NCI-H1417 (cell line): ENCODE data around the gene COL28A1.

Experiments used
- DNase-seq, 3 experiments: peaks; one replicate each; lab custom pipeline; 2025; lab: John Stamatoyannopoulos, UW

COL28A1 gene

GRCh38 chr7:7535691-7536090 is at the start of gene COL28A1:
TSS of gene COL28A1 (minus strand) at chr7:7535873. CDS start at chr7:7532875, 2,998 bp downstream.
- no peak for DNase-seq

DNA sequence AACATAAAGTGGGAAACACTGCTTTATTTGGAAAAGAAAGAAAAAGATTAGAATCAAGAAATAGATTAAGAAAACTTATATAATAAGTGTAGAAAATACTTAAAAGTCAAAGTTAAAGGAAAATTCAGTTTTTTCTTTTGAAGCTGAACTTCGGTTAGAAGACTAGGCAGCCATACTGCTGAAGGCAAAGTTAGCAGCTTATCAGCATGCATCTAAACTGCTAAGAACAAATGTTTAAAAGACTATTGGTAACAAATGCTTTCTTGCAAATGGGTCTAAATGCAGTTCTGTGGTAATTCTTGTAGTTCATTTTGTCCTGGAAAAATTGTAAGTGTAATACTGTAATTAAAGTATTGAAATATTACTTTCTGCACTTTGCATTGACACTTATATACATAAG is 49.0 kb upstream of the COL28A1 start:
- DNase-seq, result no peak

DNA sequence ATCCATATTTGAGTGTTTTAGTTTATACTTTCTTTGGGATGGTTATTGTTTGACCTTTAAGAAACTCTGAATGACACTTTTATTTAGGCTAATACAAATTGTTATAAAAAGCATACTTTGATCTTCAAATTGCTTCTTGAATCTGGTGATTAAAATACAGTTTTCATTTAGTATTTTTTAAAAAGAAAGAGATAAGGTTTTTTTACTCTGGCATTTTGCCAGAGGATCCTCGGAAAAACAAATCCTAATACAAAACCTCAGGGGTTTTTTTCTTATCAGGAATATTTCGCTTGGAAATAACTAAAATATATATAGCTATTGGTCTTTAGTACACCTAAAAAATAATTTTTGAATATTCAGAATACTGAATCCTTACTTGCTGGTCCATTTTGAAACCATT is 48.1 kb upstream of the COL28A1 start:
- DNase-seq, result no peak

- no peak for DNase-seq
These were observed 46.9 kb upstream of the COL28A1 start for GRCh38 chr7:7582596-7582995.

- DNase-seq, result peak in 1 of 3 experiments; percentile 22
These were observed 46.0 kb upstream of the COL28A1 start for GRCh38 chr7:7581531-7582179.

DNA sequence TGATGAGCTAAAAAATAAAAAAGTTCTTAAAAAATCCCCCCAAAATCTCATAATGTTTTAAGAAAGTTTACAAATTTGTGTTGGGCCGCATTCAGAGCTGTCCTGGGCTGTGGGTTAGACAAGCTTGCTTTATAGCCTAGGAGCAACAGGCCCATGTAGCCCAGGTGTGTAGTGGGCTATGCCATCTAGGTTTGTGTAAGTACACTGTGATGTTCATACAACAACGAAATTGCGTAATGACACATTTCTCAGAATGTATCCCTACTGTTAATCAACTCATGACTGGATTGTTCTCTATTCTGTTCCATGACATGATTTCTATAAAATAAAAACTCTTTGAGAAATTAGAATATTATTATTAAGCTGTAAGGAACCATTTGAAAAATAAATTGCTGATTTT is 44.0 kb upstream of the COL28A1 start:
- DNase-seq, result no peak

GRCh38 chr7:7577888-7578287 is 42.2 kb upstream of the COL28A1 start:
- no peak for DNase-seq

DNA sequence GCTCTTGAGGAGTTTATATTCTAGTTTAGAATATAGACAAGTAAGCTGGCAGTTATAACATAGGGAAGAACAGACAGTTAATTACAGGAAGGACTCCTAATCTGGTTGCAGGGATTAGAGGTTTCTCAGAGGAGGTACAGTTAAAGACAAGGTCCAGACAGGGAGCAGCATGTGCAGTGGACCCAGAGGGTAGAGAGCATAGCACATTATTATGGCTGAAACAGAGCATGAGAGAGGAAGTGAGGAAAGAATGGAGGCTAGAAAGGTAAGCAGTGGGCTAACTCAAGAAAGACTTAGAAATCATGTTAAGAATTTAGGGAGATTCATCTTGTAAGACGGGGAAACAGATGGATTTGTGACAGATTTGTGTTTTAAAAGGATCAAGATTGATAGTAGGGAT is 40.7 kb upstream of the COL28A1 start:
- DNase-seq, result no peak

- DNase-seq, result no peak
These were observed 38.0 kb upstream of the COL28A1 start for GRCh38 chr7:7573701-7574100.

DNA sequence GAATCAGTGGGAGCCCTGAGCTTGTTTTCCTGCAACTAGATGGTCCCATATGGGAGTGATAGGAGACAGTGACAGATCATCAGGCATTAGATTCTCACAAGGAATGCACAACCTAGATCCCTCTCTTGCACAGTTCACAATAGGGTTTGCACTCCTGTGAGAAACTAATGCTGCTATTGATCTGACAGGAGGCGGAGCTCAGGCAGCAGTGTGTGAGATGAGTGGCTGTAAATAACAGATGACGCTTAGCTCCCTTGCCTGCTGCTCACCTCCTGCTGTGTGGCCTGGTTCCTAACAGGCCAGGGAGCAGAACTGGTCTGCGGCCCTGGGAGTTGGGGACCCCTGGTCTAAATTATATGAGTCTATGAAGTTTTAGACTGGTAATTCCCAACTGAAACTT is 34.9 kb upstream of the COL28A1 start:
- no peak for DNase-seq

DNA sequence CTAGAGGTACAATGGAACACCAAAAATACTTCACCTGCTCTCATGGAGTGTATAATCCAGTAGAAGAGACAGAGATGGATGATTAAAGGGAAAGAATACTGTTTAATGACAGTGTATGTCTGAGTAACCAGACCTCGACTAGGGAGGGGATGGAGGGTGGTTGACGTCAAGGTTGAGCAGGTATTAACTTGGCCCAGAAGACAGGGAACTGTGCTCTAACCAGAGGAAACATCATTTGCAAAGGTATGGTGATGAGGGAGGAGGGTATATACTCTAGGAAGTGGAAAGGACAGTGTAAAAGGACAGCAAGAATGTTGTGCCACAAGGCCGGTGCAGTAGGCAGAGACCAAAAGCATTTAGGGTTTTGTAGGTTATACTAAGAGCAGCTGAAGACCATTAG is 33.9 kb upstream of the COL28A1 start:
- no peak for DNase-seq

- no peak for DNase-seq
These were observed 33.4 kb upstream of the COL28A1 start for GRCh38 chr7:7569081-7569527.

- no peak for DNase-seq
These were observed 32.9 kb upstream of the COL28A1 start for GRCh38 chr7:7568553-7568952.

GRCh38 chr7:7567898-7568531 is 32.3 kb upstream of the COL28A1 start:
- DNase-seq, result peak in 2 of 3 experiments; percentile 36 to 68

DNA sequence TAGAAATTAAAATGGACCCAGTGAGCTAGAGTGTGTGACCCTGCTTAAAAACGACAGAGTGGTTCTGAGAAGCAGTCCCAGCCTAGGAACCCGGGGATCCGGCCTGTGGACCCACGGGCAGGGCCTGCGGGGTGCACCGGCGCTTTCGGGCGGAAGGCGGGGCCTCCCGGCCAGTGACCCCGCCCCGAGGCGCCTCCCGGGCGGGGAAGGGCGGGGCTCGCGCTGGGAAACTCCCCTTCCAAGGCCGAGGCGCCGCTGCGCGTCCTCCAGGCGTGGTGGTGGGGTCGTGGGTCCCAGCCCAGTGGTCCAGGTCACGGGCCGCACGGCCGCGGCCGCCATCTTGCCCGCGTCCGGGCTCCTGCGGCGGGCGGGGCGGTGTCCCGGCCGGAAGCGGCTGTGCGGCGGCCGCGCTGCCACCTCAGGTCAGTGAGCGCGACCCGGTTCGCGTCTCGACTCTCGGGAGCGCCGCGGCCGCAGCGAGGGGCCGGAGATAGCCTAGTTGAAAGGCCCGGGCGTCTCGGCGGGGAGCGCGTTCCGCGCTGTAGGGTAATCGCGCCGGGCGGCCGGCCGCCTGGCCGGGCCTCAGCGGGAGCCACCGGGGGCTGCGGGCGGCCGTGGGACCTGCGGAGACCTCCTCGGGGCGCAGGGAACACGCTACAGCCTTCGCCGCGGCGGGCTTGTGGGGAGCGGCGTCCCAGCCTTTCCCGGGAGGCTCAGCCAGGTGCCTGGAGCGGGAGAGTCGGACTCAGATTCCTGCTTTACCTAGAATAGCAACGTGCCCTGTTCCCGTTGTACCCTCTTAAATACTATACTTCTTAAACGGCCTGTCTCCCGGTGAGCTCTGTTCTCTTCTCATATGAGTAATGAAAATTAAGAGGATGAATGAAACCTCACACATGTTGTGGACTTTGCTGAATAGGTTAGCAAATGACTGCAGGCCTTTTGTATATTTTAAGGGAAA is 31.3 kb upstream of the COL28A1 start, which contains the start of gene MIOS:
Gene MIOS, plus strand, starts transcription at position 234 of the 961 bp plus-strand sequence. CDS start 5,592 bp downstream, outside the sequence.
- DNase-seq, result peak; percentile 74 to 90 (median 89)

- peak in 1 of 3 experiments; percentile 57 for DNase-seq
These were observed 30.3 kb upstream of the COL28A1 start for GRCh38 chr7:7565746-7566650.

- DNase-seq, result no peak
These were observed 29.5 kb upstream of the COL28A1 start for GRCh38 chr7:7565018-7565680.

DNA sequence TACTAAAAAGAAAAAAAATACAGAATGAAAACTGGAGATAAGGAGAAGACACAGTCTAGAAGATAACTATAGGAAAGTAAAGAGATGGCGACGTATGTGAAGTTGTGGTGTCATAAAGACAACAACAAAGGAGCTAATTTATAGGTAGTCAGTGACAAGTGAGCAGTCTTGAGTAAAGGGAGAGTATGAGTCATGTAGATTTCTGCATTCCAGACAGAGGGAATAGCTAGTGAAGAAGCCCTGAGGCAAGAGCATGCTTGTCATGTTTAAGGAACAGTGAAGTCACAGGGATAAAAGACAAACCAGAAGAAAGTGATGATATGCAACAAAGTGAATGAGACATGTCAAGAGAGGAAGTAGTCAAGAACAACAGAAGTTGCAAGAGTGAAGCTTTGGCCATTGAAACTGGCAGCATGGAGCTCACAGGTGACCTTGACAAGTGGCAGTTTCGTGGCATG is 28.7 kb upstream of the COL28A1 start:
- DNase-seq, result peak in 1 of 3 experiments; percentile 29

DNA sequence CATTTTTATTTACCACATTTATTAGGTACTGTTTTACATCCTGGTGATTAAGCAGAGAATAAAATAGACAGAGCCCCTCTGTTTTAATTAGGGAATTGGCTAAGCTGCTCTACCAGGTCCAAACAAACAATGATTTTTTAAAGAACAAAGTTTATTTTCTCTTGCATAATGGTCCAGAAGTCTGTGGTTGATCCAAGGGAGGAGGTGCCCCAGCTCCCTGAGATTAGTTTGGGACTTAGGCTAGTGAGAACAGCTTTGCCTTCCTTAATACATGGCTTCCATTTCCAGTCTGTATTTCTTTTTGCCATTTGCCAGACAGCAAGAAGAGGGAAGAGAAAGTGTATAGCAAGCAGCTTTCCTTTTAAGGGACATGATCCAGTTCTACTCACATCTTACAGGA is 28.1 kb upstream of the COL28A1 start:
- no peak for DNase-seq

- peak in 1 of 3 experiments; percentile 51 for DNase-seq
These were observed 27.6 kb upstream of the COL28A1 start for GRCh38 chr7:7563269-7563668.

GRCh38 chr7:7562736-7563135 is 27.1 kb upstream of the COL28A1 start:
- no peak for DNase-seq
